ENCODE data around the gene CNTNAP4.

DNA sequence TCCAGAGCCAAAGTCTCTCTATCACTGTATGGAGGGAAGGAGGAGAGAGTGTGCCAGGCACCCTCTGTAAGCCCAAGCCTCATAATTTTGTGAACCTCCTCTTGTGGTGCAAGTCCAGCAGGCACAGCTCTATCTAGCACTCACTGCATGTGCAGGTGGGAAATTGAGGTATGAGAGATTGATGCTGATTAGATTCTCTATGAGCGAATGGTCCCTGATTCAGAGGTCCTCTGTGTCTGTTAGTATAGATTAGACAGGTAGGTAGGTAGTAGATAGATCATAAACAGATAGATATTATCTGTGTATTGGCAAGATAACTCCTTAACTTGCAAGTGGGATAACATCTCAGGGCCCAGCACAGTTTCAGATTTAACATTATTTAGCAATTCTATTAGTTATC lies 209.5 kb downstream of the CNTNAP4 start:
- TF ChIP-seq EP300 (IDR thresholded peaks at IDR 0.05; ENCODE audit: borderline replicate concordance in 1 of 2, low read depth in 2 of 2, low read length in 2 of 2): no peak
- no peak for TF ChIP-seq CBX5 (IDR thresholded peaks at IDR 0.05; ENCODE audit: low read depth, low read length)
- TF ChIP-seq, protein P1, sequence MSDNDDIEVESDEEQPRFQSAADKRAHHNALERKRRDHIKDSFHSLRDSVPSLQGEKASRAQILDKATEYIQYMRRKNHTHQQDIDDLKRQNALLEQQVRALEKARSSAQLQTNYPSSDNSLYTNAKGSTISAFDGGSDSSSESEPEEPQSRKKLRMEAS (IDR thresholded peaks at IDR 0.05): no peak
- no peak for TF ChIP-seq NANOG (IDR thresholded peaks at IDR 0.05; ENCODE audit: insufficient read depth, low read depth, low read length, poor library complexity, severe bottlenecking)
- no peak for TF ChIP-seq POLR2A (IDR thresholded peaks at IDR 0.05; ENCODE audit: control extremely low read depth in 1 of 2, low read depth in 2 of 2, low read length in 2 of 2)
- TF ChIP-seq, protein P2, sequence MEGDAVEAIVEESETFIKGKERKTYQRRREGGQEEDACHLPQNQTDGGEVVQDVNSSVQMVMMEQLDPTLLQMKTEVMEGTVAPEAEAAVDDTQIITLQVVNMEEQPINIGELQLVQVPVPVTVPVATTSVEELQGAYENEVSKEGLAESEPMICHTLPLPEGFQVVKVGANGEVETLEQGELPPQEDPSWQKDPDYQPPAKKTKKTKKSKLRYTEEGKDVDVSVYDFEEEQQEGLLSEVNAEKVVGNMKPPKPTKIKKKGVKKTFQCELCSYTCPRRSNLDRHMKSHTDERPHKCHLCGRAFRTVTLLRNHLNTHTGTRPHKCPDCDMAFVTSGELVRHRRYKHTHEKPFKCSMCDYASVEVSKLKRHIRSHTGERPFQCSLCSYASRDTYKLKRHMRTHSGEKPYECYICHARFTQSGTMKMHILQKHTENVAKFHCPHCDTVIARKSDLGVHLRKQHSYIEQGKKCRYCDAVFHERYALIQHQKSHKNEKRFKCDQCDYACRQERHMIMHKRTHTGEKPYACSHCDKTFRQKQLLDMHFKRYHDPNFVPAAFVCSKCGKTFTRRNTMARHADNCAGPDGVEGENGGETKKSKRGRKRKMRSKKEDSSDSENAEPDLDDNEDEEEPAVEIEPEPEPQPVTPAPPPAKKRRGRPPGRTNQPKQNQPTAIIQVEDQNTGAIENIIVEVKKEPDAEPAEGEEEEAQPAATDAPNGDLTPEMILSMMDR (IDR thresholded peaks at IDR 0.05; ENCODE audit: control extremely low read depth in 1 of 3, insufficient read depth in 1 of 3, low read depth in 1 of 3, low read length in 3 of 3): no peak
- no peak for TF ChIP-seq CREB1 (IDR thresholded peaks at IDR 0.05)
- TF ChIP-seq RFX5 (IDR thresholded peaks at IDR 0.05; ENCODE audit: borderline replicate concordance, low read depth, low read length): no peak
- TF ChIP-seq POLR2AphosphoS5 (IDR thresholded peaks at IDR 0.05; ENCODE audit: low read depth, low read length): no peak
- no peak for TF ChIP-seq SIX5 (IDR thresholded peaks at IDR 0.05; ENCODE audit: low read depth, low read length)
- TF ChIP-seq, protein P3, sequence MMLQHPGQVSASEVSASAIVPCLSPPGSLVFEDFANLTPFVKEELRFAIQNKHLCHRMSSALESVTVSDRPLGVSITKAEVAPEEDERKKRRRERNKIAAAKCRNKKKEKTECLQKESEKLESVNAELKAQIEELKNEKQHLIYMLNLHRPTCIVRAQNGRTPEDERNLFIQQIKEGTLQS (IDR thresholded peaks at IDR 0.05; ENCODE audit: insufficient read depth, low read depth, low read length): no peak
